Upper lobe of left lung (tissue), 6 donors: ENCODE results near the gene DYRK3. TPM values are rescaled to one million over a fixed set of nuclear protein-coding genes. Genes with fewer than 3 reads are reported as not detected.

Experiments
- ATAC-seq, 2 donors: fragments of 200-7000 bp; cut with Tn5 transposase; one replicate each; pipeline ENCODE4 v1.9.1; 2022; ENCODE audit warnings: mild to moderate bottlenecking in 2 of 2, moderate library complexity in 2 of 2; ENCODE audit not compliant: low FRiP score in 2 of 2
- DNase-seq, 2 donors: peaks; one replicate each; pipeline ENCODE4 v3.0.0-alpha.2; 2019 to 2020
- H3K27ac ChIP-seq, 4 donors: fragments of 200-600 bp; sonication (generic); one replicate each; pipeline ENCODE4 v1.5.1; 2016 to 2019
- H3K27me3 ChIP-seq, 4 donors: fragments of 200-600 bp; sonication (generic); one replicate each; pipeline ENCODE4 v1.5.1; 2017 to 2019
- H3K36me3 ChIP-seq, 4 donors: fragments of 200-600 bp; sonication (generic); one replicate each; pipeline ENCODE4 v1.5.1; 2016 to 2019
- H3K4me1 ChIP-seq, 4 donors: fragments of 200-600 bp; sonication (generic); one replicate each; pipeline ENCODE4 v1.5.1; 2018 to 2019
- H3K4me3 ChIP-seq, 4 donors: fragments of 200-600 bp; sonication (generic); one replicate each; pipeline ENCODE4 v1.5.1; 2017 to 2019; ENCODE audit warnings: mild to moderate bottlenecking in 2 of 4, moderate library complexity in 1 of 4
- H3K9me3 ChIP-seq, 4 donors: fragments of 200-600 bp; sonication (generic); one replicate each; pipeline ENCODE4 v1.5.1; 2018 to 2019
- CTCF ChIP-seq, 6 experiments: fragments of 450-650 bp in 4 of 6; fragments of 200-600 bp in 2 of 6; sonication (generic) in 2 of 6; IDR thresholded peaks; one replicate each; pipeline ENCODE4 v1.5.1; 2016 to 2019; ENCODE audit warnings: antibody characterized with exemption in 6 of 6
- EP300 ChIP-seq, 4 donors: sonication (generic); formaldehyde crosslinking; IDR thresholded peaks; one replicate each; pipeline ENCODE4 v1.5.1; 2017; ENCODE audit warnings: antibody characterized with exemption in 4 of 4, control low read depth in 2 of 4
- POLR2A ChIP-seq, 4 donors: fragments of 450-650 bp; IDR thresholded peaks; one replicate each; pipeline ENCODE4 v1.5.1; 2016 to 2017; ENCODE audit warnings: antibody characterized with exemption in 4 of 4, mild to moderate bottlenecking in 2 of 4
- POLR2AphosphoS5 ChIP-seq, 2 donors: sonication (generic); formaldehyde crosslinking; IDR thresholded peaks; one replicate each; pipeline ENCODE4 v1.5.1; 2017; ENCODE audit warnings: antibody characterized with exemption in 2 of 2
- WGBS, 2 donors: methylation state at CpG; one replicate each; pipeline ENCODE4 v1.1.5; 2017 to 2018; 5-methylcytosine and 5-hydroxymethylcytosine counted together
- total RNA-seq, 6 donors: library from RNA; depleted of rRNA in 4 of 6; stranded (reverse); fragments of >200 nt in 4 of 6; gene quantifications; one replicate each; pipeline versions ENCODE4 v1.1.0 to v1.2.1, GENCODE V29; 2016 to 2021
- donor health status: DM: no; HTN: no; CAD: no; lungs with moderate emphysema.
- donor health status: DM: no; HTN: yes; CAD: no; lungs with severe emphysema.

DYRK3 gene
- total RNA-seq, result 10 to 100 TPM in 2 of 6 donors, 1 to 10 TPM in 4; 4.1 to 20.7 (median 7.0) TPM

- Histone ChIP-seq H3K27me3 (no peaks in the 10 kb centered on the region), H3K27ac (peak within 1 kb of the TSS; percentile 75 to 88 (median 80)), H3K4me1 (peaks cover 9 to 39% (median 20%) of the 10 kb centered on the region in 4 donors), H3K9me3 (no peaks in the 10 kb centered on the region), H3K4me3 (peak within 1 kb of the TSS; percentile 79 to 91 (median 80)), H3K36me3 (no peaks in the 10 kb centered on the region)
- TF ChIP-seq EP300 (IDR thresholded peaks at IDR 0.05) (peak in 1 of 4 donors; percentile 55), CTCF (IDR thresholded peaks at IDR 0.05) (peak in 5 of 6 experiments; percentile 16 to 32 (median 31)), POLR2A (IDR thresholded peaks at IDR 0.05) (peak in 3 of 4 donors; percentile 78 to 95 (median 80)), POLR2AphosphoS5 (IDR thresholded peaks at IDR 0.05) (peak; percentile 96 to 99)
- peak; percentile 98 to 99 for DNase-seq
- WGBS, 2 donors, result 1% methylated on average over 19 to 42 of the region's 84 CpGs
- peak; percentile 98 for ATAC-seq
Measured at GRCh38 chr1:206635080-206635977, at the start of gene DYRK3. TSS of gene DYRK3 (plus strand) at chr1:206635536. CDS start at chr1:206635704, 168 bp downstream.

GRCh38 chr1:206586501-206587445 is 48.6 kb upstream of the DYRK3 start:
- ATAC-seq, result no peak
- peaks cover 26 to 86% (median 55%) of the 10 kb centered on the region in 4 donors for H3K36me3 ChIP-seq
- no peak for DNase-seq
- no peaks in the 10 kb centered on the region for H3K9me3 ChIP-seq
- H3K4me3 ChIP-seq, result no peak overlapping the region
- TF ChIP-seq CTCF (IDR thresholded peaks at IDR 0.05) (no peak), POLR2AphosphoS5 (IDR thresholded peaks at IDR 0.05) (no peak), EP300 (IDR thresholded peaks at IDR 0.05) (no peak), POLR2A (IDR thresholded peaks at IDR 0.05) (no peak)
- H3K4me1 ChIP-seq, result peaks cover 17 to 41% (median 36%) of the 10 kb centered on the region in 4 donors
- H3K27me3 ChIP-seq, result no peaks in the 10 kb centered on the region
- H3K27ac ChIP-seq, result peak overlapping the region in 1 of 4 donors; percentile 31
- WGBS, 2 donors, result 74 to 76% methylated on average over 13 of the region's 13 CpGs

GRCh38 chr1:206587904-206588303 is 47.4 kb upstream of the DYRK3 start:
- Histone ChIP-seq H3K9me3 (no peaks in the 10 kb centered on the region), H3K27ac (peak overlapping the region in 2 of 4 donors; percentile 22 to 56), H3K36me3 (peaks cover 29 to 95% (median 65%) of the 10 kb centered on the region in 4 donors), H3K4me3 (no peak overlapping the region), H3K27me3 (no peaks in the 10 kb centered on the region), H3K4me1 (peaks cover 17 to 35% (median 31%) of the 10 kb centered on the region in 4 donors)
- ATAC-seq, result no peak
- no peak for TF ChIP-seq EP300 (IDR thresholded peaks at IDR 0.05)
- no peak for TF ChIP-seq POLR2AphosphoS5 (IDR thresholded peaks at IDR 0.05)
- no peak for TF ChIP-seq POLR2A (IDR thresholded peaks at IDR 0.05)
- no peak for TF ChIP-seq CTCF (IDR thresholded peaks at IDR 0.05)
- DNase-seq, result peak in 1 of 2 donors; percentile 46
- WGBS, 2 donors, result 94 to 95% methylated on average over 2 to 14 of the region's 14 CpGs

GRCh38 chr1:206588492-206588891 is 46.8 kb upstream of the DYRK3 start:
- no peak for ATAC-seq
- H3K36me3 ChIP-seq, result peaks cover 25 to 96% (median 66%) of the 10 kb centered on the region in 4 donors
- TF ChIP-seq CTCF (IDR thresholded peaks at IDR 0.05) (no peak), POLR2AphosphoS5 (IDR thresholded peaks at IDR 0.05) (no peak), EP300 (IDR thresholded peaks at IDR 0.05) (no peak), POLR2A (IDR thresholded peaks at IDR 0.05) (no peak)
- DNase-seq, result no peak
- WGBS, 2 donors, result 80 to 83% methylated on average over 6 of the region's 6 CpGs
- H3K9me3 ChIP-seq, result no peaks in the 10 kb centered on the region
- H3K27me3 ChIP-seq, result no peaks in the 10 kb centered on the region
- no peak overlapping the region for H3K4me3 ChIP-seq
- peak overlapping the region in 2 of 4 donors; percentile 22 to 56 for H3K27ac ChIP-seq
- peaks cover 12 to 31% (median 25%) of the 10 kb centered on the region in 4 donors for H3K4me1 ChIP-seq
